GM12891 (cell line): Measurements from ENCODE around the gene PLEK2.

Experiments
- POLR2A ChIP-seq: IDR thresholded peaks from 2 replicates; pipeline ENCODE4 v1.6.1; 2011; ENCODE audit warnings: low read depth, low read length, control low read depth
- POLR2AphosphoS5 ChIP-seq: IDR thresholded peaks from 2 replicates; pipeline ENCODE4 v1.6.1; 2011; ENCODE audit warnings: low read depth, low read length, control low read depth
- POU2F2 ChIP-seq: IDR thresholded peaks from 2 replicates; pipeline ENCODE4 v1.6.1; 2011; ENCODE audit warnings: low read depth, mild to moderate bottlenecking, control low read depth, low read length, moderate library complexity
- SPI1 ChIP-seq: IDR thresholded peaks from 2 replicates; pipeline ENCODE4 v1.6.1; 2011; ENCODE audit warnings: low read depth, low read length, control low read depth

- no peak for TF ChIP-seq POLR2A
- no peak for TF ChIP-seq POLR2AphosphoS5
- no peak for TF ChIP-seq SPI1
- TF ChIP-seq POU2F2, result no peak
Measured at GRCh38 chr14:67444395-67444794, 32.4 kb upstream of the PLEK2 start.
